Measurements from ENCODE around the gene AFM. TPM values are rescaled to one million over a fixed set of nuclear protein-coding genes. Genes with fewer than 3 reads are reported as not detected.

AFM gene
- total and polyA plus RNA-seq, 2 of the 8 experiments (the other 6 are each of a cell fraction or from before 2014, with no cell fraction given): not detected

GRCh38 chr4:73448448-73449203, 32.9 kb upstream of the AFM start (continued):
- TF ChIP-seq CHD7 (IDR thresholded peaks at IDR 0.05; ENCODE audit: insufficient replicate concordance, low read length): no peak
- no peak for TF ChIP-seq TEAD4 (IDR thresholded peaks at IDR 0.05; ENCODE audit: low read depth, low read length)
- no peak for TF ChIP-seq SIRT6 (IDR thresholded peaks at IDR 0.05; ENCODE audit: low read length)
- TF ChIP-seq CHD2 (IDR thresholded peaks at IDR 0.05; ENCODE audit: low read length): no peak
- TF ChIP-seq HDAC2 (IDR thresholded peaks at IDR 0.05; ENCODE audit: borderline replicate concordance in 1 of 2, low read depth in 2 of 2, low read length in 2 of 2): no peak
- no peak for TF ChIP-seq EZH2 (IDR thresholded peaks at IDR 0.05; ENCODE audit: low read depth, low read length, severe bottlenecking)
- no peak for TF ChIP-seq SP4 (IDR thresholded peaks at IDR 0.05; ENCODE audit: low read length)
- TF ChIP-seq RFX5 (IDR thresholded peaks at IDR 0.05; ENCODE audit: borderline replicate concordance, low read depth, low read length): no peak
- TF ChIP-seq TBP (IDR thresholded peaks at IDR 0.05; ENCODE audit: low read depth, low read length): no peak
- TF ChIP-seq GTF2F1 (IDR thresholded peaks at IDR 0.05; ENCODE audit: borderline replicate concordance, low read depth, low read length): no peak
